ENCODE data around the gene TYMS.

- no peak for TF ChIP-seq CTCF (conservative IDR thresholded peaks at IDR 0.05; ENCODE audit: low read length)
- TF ChIP-seq EZH2phosphoT487 (IDR thresholded peaks at IDR 0.05; ENCODE audit: borderline replicate concordance) = no peak
Measured at GRCh38 chr18:708096-708495, 50.6 kb downstream of the TYMS start.

Data from Loucy (cell line).